Fibroblast of skin of scalp (primary cell): ENCODE data around the gene NEK4.
"Not testable (repeated sequence)": the region's sequence is repeated elsewhere in the genome, so short reads cannot be mapped to it uniquely, and the experiment has no call there.

Source experiments
- DNase-seq: peaks from one replicate; pipeline ENCODE4 v3.0.0-alpha.2; 2013

Gene NEK4

GRCh38 chr3:52777959-52778805 is 7.4 kb upstream of the NEK4 start:
- no peak for DNase-seq

DNA sequence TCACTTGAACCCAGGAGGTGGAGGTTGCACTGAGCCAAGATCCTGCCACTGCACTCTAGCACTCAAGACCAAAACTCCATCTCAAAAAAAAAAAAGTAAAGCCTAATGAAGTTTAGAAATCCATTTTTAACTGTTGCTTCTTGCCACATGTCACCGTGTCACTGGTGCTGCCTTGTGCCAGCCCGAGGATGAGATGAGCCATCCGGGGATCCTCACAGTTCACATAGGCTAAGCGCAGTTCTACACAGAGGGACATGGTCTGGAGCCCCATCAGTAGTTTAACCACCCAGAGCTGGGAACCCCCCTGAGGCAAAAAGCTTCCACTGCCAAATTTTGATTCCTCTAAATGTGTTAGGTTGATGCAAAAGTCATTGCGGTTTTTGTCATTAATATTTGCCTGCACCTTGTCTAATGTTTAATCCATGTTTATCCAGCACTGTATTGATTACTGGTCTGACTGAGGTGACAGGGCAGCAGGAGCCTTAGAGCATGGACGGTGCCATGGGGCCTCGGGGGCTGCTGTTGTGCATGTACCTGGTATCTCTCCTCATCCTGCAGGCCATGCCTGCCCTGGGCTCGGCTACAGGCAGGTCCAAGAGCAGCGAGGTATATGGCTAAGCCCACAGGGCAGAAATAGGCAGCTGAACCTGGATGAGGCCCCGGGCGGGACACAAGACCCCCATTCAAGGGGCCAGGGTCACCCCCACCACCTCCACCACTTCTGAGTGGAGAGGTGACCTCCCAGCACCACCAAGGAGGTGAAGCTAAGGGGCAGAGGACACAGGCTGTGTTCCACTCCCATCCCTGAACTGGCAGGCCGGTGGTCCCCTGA is 6.6 kb upstream of the NEK4 start, which contains the start of gene ITIH1:
TSS of gene ITIH1 (plus strand) at position 473 of the 832 bp plus-strand sequence. CDS start at position 490, 17 bp downstream.
- no peak for DNase-seq

DNA sequence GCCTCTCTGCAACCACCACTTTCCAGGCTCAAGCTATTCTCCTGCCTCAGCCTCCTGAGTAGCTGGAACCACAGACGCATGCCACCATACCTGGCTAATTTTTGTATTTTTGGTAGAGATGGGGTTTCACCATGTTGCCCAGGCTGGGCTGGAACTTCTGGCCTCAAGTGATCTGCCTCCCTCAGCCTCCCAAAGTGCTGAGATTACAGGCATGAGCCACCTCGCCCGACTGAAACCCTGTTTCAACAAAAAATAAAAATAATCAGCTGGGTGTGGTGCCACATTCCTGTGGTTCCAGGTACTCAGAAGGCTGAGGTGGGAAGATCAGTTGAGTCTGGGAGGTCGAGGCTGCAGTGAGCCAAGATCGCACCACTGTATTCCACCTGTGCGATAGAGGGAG is 5.7 kb upstream of the NEK4 start:
- DNase-seq, result not testable (repeated sequence)

DNA sequence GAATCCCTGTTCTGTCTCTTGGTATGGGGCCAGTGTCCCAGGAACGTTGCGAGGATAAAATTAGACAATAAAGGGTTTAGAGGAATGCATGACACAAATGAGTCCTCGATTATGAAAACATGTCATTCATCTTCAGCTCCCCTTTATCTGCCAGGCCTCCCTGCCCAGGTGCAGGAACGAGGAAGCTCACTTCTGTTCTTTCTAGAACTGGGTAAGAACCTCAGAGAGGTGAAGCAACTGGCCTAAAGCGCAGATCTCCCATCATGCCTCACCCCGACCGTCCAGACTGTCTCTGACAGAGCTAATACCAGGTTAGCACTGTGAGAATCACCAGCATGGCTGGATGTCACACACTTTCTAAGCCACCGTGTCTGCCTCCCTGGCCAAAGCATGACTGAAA is 5.1 kb upstream of the NEK4 start:
- no peak for DNase-seq

- DNase-seq, result no peak
Observed at GRCh38 chr3:52774901-52775864, 4.4 kb upstream of the NEK4 start.

- DNase-seq, result no peak
Observed at GRCh38 chr3:52774066-52774713, 3.5 kb upstream of the NEK4 start.

- DNase-seq, result no peak
Observed at GRCh38 chr3:52773361-52774065, 2.8 kb upstream of the NEK4 start.

- DNase-seq, result no peak
Observed at GRCh38 chr3:52771702-52772101, 962 bp upstream of the NEK4 start.

DNA sequence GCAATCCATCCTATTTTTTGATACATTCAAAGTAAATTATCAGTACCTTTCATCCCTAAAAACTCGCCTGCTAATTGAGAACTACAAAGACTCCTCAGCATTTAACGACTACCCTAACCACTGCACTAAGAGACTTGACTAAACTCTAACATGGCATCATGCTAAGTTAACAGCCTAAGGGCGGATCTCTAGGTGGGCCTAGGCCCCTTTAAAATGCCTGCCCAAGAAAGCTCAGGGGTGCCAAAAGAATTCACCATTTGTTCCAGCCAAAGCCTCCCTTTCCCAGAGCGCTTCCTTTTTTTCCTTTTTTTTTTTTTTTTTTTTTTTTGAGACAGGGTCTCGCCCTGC is 568 bp upstream of the NEK4 start:
- DNase-seq, result no peak

GRCh38 chr3:52769786-52770455 is 819 bp downstream of the NEK4 start:
- DNase-seq, result no peak

- no peak for DNase-seq
Observed at GRCh38 chr3:52763466-52763865, 7.3 kb downstream of the NEK4 start.

GRCh38 chr3:52756141-52756540 is 14.6 kb downstream of the NEK4 start:
- peak; percentile 62 for DNase-seq

- DNase-seq, result peak; percentile 8
Observed at GRCh38 chr3:52754373-52754772, 16.4 kb downstream of the NEK4 start.

GRCh38 chr3:52752045-52752660 is 18.6 kb downstream of the NEK4 start:
- no peak for DNase-seq

DNA sequence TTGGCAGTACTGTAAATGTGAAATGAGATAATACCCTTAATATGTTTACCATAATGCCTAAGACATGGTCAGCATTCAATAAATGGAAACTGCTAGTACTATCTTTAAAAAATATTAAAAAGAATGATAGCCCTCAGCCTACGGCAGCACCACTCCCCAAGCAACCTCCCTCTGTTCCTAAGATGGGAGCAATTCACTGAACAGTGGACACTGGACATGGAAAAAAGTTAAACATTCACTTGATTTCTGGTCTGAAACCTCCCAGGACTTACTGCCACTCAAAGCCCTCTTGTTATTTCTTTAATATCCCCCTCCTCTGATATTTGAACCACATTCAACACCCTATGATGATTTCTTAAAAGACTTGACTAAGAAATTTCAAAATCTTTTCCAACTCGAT is 27.0 kb downstream of the NEK4 start:
- DNase-seq, result no peak

GRCh38 chr3:52743152-52743551 is 27.6 kb downstream of the NEK4 start:
- no peak for DNase-seq

- peak; percentile 31 for DNase-seq
Observed at GRCh38 chr3:52742418-52743041, 28.2 kb downstream of the NEK4 start.

DNA sequence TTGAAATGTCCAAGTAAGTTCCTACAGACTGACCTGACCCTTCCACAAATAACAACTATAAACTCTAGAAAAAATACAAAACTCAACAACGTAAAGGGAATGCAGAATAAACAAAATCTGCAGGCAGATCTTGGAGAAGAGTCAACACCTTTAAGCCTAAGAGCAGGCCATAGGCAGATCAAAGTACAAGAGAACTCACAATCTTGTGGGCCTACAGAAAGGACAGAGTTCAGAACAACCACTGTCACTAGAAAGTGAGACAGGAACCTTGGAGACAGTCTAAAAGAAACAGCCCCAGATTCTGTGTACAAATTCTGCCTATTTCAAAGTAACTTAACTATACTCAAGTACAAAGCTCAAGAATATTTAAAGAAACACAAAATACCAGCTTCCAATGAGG is 31.0 kb downstream of the NEK4 start:
- no peak for DNase-seq

DNA sequence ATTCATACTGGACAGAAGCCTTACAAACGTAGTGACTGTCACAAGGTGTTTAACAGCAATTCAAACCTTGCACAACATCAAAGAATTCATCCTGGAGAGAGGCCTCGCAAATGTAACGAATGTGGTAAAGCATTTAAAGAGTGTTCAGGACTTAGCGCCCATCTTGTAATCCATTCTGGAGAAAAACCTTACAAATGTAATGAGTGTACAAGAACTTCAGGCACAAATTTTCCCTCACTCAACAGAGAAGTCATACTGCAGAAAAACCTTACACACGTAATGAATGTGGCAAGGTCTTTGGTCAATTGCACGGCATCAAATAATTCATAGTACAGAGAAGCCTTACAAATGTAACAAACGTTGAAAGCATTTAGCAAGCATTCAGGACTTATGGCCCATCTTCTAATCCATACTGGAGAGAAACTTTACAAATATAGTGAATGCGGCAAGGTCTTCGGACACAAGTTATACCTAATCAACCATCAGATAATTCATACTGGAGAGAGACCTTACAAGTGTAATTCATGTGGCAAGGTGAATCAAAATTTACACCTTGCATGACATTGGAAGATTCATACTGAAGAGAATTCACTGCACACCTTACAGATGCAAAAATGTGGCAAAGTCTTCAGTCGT is 37.4 kb downstream of the NEK4 start:
- no peak for DNase-seq
